ENCODE data around the gene ACOX2. TPM values are rescaled to one million over a fixed set of nuclear protein-coding genes. Genes with fewer than 3 reads are reported as not detected.

ACOX2 gene
- total and polyA plus RNA-seq, 2 of the 13 experiments (the other 11 are each of a cell fraction or from before 2014, with no cell fraction given), result 42.6 to 98.5 TPM

- POLR2A ChIA-PET, result interaction anchor here (1.7 kb wide), 2 partner anchors 10 to 30 kb away, joined by 7 to 18 read pairs; partner anchors contain the start of gene ACOX2
- intact Hi-C loops (cut with micrococcal nuclease; ENCODE audit: unreplicated experiment), result no loop called here
- Histone ChIP-seq H3K4me3 (replicated peaks in 1 of 3; ENCODE audit: insufficient read depth in 1 of 3, low read depth in 2 of 3, low read length in 3 of 3) (no peak overlapping the region), H3K9me3 (ENCODE audit: low read length) (no peaks in the 10 kb centered on the region), H3K27me3 (ENCODE audit: control insufficient read depth in 1 of 2, insufficient read depth in 2 of 2, low read length in 2 of 2) (no peaks in the 10 kb centered on the region), H3K4me2 (ENCODE audit: low read depth, low read length) (no peak overlapping the region), H3K36me3 (replicated peaks in 1 of 2; ENCODE audit: control insufficient read depth in 1 of 2, insufficient read depth in 2 of 2, low read length in 2 of 2) (no peaks in the 10 kb centered on the region), H3K4me1 (ENCODE audit: insufficient read depth, low read length) (peaks cover 46% of the 10 kb centered on the region), H3K27ac (ENCODE audit: extremely low read length, insufficient read depth, low read length) (no peak overlapping the region), H4K20me1 (ENCODE audit: insufficient read depth, low read length) (no peaks in the 10 kb centered on the region), H2AFZ (ENCODE audit: low read length) (no peak overlapping the region), H3K9ac (ENCODE audit: insufficient read depth, low read depth, low read length) (no peak overlapping the region), H3K79me2 (ENCODE audit: insufficient read depth, low read length) (no peaks in the 10 kb centered on the region)
- CTCF ChIA-PET (ENCODE audit: low intra/inter-chr PET ratio, low total read pairs), result no interaction called here
- ATAC-seq (no peak), FAIRE-seq (no peak), DNase-seq (ENCODE audit: low spot score) (no peak)
- no TSS peak for BruUV-seq (replicated peaks)
- WGBS (ENCODE audit: low lambda C conversion rate), result 70% methylated on average over 6 of the region's 7 CpGs
- TF ChIP-seq ZNF180 (CRISPR knock-in tag; IDR thresholded peaks at IDR 0.05; ENCODE audit: borderline replicate concordance, low read depth) (no peak), ZNF17 (CRISPR knock-in tag; IDR thresholded peaks at IDR 0.05) (no peak), SMYD3 (CRISPR knock-in tag; IDR thresholded peaks at IDR 0.05) (no peak), BCL6 (CRISPR knock-in tag; IDR thresholded peaks at IDR 0.05) (no peak), ZNF740 (CRISPR knock-in tag; IDR thresholded peaks at IDR 0.05) (no peak), SSRP1 (CRISPR knock-in tag; IDR thresholded peaks at IDR 0.05) (no peak), RFX1 (IDR thresholded peaks at IDR 0.05) (no peak), AKNA (CRISPR knock-in tag; IDR thresholded peaks at IDR 0.05; ENCODE audit: borderline replicate concordance) (no peak), HNRNPH1 (optimal IDR thresholded peaks at IDR 0.05; ENCODE audit: low read depth, low read length) (no peak), CSRNP1 (CRISPR knock-in tag; IDR thresholded peaks at IDR 0.05) (no peak), ZNF776 (CRISPR knock-in tag; IDR thresholded peaks at IDR 0.05) (no peak), ZNF24 (IDR thresholded peaks at IDR 0.05) (no peak), ZBTB20 (CRISPR knock-in tag; IDR thresholded peaks at IDR 0.05; ENCODE audit: borderline replicate concordance, low read depth) (no peak), MEIS2 (CRISPR knock-in tag; IDR thresholded peaks at IDR 0.05) (no peak), DPF2 (CRISPR knock-in tag; IDR thresholded peaks at IDR 0.05; ENCODE audit: borderline replicate concordance, low read depth) (no peak)
- TF ChIP-seq, protein P1, sequence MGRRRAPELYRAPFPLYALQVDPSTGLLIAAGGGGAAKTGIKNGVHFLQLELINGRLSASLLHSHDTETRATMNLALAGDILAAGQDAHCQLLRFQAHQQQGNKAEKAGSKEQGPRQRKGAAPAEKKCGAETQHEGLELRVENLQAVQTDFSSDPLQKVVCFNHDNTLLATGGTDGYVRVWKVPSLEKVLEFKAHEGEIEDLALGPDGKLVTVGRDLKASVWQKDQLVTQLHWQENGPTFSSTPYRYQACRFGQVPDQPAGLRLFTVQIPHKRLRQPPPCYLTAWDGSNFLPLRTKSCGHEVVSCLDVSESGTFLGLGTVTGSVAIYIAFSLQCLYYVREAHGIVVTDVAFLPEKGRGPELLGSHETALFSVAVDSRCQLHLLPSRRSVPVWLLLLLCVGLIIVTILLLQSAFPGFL (CRISPR knock-in tag; IDR thresholded peaks at IDR 0.05), result no peak
- in situ Hi-C loops (cut with HindIII; ENCODE audit: extremely low pct_ligation_motif_present, low pct_unique_long_range_greater_than_20kb), result loop anchor here (5.0 kb wide), 1 partner anchor 60 kb away; no protein-coding TSS in a partner anchor
Observed at GRCh38 chr3:58567251-58567515, 30.2 kb upstream of the ACOX2 start.
